Measurements from ENCODE around the gene RTEL1.
A peak's percentile ranks its signal among the peaks of the same experiment; 100 is the strongest.

RTEL1 gene

DNA sequence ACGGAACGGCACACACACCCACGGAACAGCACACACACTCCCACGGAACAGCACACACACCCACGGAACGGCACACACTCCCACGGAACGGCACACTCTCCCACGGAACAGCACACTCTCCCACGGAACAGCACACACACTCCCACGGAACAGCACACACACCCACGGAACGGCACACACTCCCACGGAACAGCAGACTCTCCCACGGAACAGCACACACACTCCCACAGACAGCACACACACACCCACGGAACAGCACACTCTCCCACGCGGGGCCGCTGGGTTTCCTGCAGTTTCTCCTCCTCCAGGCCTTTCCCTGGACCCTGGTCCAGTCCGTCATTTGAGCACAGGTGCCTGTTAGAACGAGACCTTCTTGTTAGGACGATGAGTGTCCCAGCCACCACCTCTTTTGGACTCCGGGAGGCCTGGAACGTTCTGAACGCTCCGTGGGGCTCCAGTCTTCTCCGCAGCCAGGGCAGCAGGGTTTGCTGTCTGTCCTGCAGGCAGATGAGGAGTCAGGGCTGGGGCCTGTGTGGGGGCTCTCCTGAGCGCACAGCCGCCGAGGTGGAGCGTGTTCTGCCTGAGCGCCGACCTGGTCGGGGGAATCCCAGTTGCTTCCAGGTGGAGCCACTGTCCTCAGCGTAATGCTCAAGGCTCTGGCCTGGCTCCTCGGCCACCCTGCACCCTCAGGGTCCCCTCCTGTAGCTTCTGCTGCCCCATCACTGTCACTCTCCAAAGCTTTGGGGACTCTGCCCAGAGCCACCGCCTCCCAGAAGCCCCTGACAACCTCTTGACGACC lies 20.8 kb downstream of the RTEL1 start:
- no peaks in the 10 kb centered on the region for H3K4me1 ChIP-seq (ENCODE audit: control insufficient read depth, insufficient read depth, low read length)
- ChIA-PET POLR2A (no interaction called here), CTCF (no interaction called here)
- H3K9me3 ChIP-seq (ENCODE audit: control insufficient read depth, insufficient read depth, low read depth, low read length), result no peaks in the 10 kb centered on the region
- H3K27ac ChIP-seq (ENCODE audit: extremely low read depth, low read depth, low read length), result no peak overlapping the region
- TF ChIP-seq ZNF341 (tag by site-specific recombination; IDR thresholded peaks at IDR 0.05; ENCODE audit: low read depth) (peak; percentile 43; the same call in 1 of the 2 replicates), ZNF549 (tag by site-specific recombination; IDR thresholded peaks at IDR 0.05) (no peak), EGR2 (tag by site-specific recombination; IDR thresholded peaks at IDR 0.05; ENCODE audit: low read depth) (peak; percentile 95), ZFHX2 (tag by site-specific recombination; conservative IDR thresholded peaks at IDR 0.05) (peak; percentile 94)
- TF ChIP-seq, protein P1, sequence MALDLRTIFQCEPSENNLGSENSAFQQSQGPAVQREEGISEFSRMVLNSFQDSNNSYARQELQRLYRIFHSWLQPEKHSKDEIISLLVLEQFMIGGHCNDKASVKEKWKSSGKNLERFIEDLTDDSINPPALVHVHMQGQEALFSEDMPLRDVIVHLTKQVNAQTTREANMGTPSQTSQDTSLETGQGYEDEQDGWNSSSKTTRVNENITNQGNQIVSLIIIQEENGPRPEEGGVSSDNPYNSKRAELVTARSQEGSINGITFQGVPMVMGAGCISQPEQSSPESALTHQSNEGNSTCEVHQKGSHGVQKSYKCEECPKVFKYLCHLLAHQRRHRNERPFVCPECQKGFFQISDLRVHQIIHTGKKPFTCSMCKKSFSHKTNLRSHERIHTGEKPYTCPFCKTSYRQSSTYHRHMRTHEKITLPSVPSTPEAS (tag by site-specific recombination; IDR thresholded peaks at IDR 0.05), result peak; percentile 81
- peaks cover 8 to 47% of the 10 kb centered on the region in 2 experiments; a peak in 2 of 3 replicates for H3K36me3 ChIP-seq (ENCODE audit: control insufficient read depth in 2 of 2, insufficient read depth in 1 of 2, low read length in 2 of 2)
- no peak overlapping the region for H3K4me3 ChIP-seq (ENCODE audit: low read depth, low read length)

DNA sequence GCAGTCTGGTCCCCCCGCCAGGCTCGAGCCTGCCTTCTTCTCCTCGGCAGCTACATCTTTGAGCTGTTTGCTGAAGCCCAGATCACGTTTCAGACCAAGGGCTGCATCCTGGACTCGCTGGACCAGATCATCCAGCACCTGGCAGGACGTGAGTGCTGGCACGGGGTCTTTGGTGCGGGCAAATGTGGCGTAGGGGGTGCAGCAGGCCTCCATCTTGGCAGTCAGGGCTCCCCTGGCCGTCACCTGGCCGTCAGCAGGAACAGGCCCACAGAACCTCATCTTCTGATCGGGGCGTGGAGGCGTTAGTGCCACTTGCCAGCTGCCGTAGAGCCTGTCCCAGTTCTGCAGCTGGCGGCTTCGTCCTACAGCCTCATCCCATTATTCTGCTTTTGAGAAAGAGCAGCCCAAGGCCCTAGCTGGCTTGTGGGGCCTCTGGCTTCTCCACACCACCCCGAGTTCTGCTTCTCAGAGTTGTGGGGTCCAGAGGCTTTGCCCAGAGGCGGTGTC lies 21.7 kb downstream of the RTEL1 start:
- no peak overlapping the region for H3K4me3 ChIP-seq (ENCODE audit: low read depth, low read length)
- H3K36me3 ChIP-seq (ENCODE audit: control insufficient read depth in 2 of 2, insufficient read depth in 1 of 2, low read length in 2 of 2), result peaks cover 2 to 38% of the 10 kb centered on the region in 2 experiments; a peak in 2 of 3 replicates
- no peak for TF ChIP-seq ZNF184 (tag by site-specific recombination; IDR thresholded peaks at IDR 0.05)
- no peak for TF ChIP-seq ZNF214 (tag by site-specific recombination; IDR thresholded peaks at IDR 0.05; ENCODE audit: borderline replicate concordance)
- TF ChIP-seq ZNF670 (tag by site-specific recombination; IDR thresholded peaks at IDR 0.05; ENCODE audit: low read depth), result no peak
- TF ChIP-seq ZNF16 (tag by site-specific recombination; IDR thresholded peaks at IDR 0.05; ENCODE audit: low read depth), result no peak
- no peak for TF ChIP-seq YY2 (tag by site-specific recombination; IDR thresholded peaks at IDR 0.05)
- TF ChIP-seq ZNF791 (tag by site-specific recombination; IDR thresholded peaks at IDR 0.05), result no peak
- TF ChIP-seq ZNF354C (tag by site-specific recombination; IDR thresholded peaks at IDR 0.05; ENCODE audit: borderline replicate concordance, low read depth), result no peak
- TF ChIP-seq ZNF514 (tag by site-specific recombination; IDR thresholded peaks at IDR 0.05), result no peak
- TF ChIP-seq, protein P2, sequence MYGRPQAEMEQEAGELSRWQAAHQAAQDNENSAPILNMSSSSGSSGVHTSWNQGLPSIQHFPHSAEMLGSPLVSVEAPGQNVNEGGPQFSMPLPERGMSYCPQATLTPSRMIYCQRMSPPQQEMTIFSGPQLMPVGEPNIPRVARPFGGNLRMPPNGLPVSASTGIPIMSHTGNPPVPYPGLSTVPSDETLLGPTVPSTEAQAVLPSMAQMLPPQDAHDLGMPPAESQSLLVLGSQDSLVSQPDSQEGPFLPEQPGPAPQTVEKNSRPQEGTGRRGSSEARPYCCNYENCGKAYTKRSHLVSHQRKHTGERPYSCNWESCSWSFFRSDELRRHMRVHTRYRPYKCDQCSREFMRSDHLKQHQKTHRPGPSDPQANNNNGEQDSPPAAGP (tag by site-specific recombination; IDR thresholded peaks at IDR 0.05), result no peak
- POLR2A ChIA-PET, result no interaction called here
- no peaks in the 10 kb centered on the region for H3K4me1 ChIP-seq (ENCODE audit: control insufficient read depth, insufficient read depth, low read length)
- CTCF ChIA-PET, result no interaction called here
- H3K9me3 ChIP-seq (ENCODE audit: control insufficient read depth, insufficient read depth, low read depth, low read length), result no peaks in the 10 kb centered on the region
- H3K27ac ChIP-seq (ENCODE audit: extremely low read depth, low read depth, low read length), result no peak overlapping the region

DNA sequence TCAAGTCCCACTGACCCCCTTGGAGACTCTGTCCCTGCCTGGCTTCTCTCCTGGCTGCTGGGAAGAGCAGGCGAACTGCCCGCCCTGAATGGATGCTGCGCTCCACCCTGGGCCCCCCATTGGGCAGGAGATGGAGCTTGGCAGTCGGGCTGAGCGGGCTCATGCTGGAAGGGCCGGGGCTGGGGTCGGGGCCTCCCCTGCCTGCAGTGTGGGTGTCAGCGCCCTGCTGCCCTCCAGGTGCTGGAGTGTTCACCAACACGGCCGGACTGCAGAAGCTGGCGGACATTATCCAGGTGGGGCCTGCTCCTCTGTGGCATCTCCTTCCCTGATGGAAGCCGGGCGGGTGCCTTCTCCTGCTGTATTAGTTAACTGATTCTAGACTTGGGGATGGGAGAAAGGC lies 22.3 kb downstream of the RTEL1 start:
- H3K4me3 ChIP-seq (ENCODE audit: low read depth, low read length), result no peak overlapping the region
- CTCF ChIA-PET, result no interaction called here
- no peaks in the 10 kb centered on the region for H3K9me3 ChIP-seq (ENCODE audit: control insufficient read depth, insufficient read depth, low read depth, low read length)
- peaks cover 0 to 36% of the 10 kb centered on the region in 2 experiments; a peak in 2 of 3 replicates for H3K36me3 ChIP-seq (ENCODE audit: control insufficient read depth in 2 of 2, insufficient read depth in 1 of 2, low read length in 2 of 2)
- no peak overlapping the region for H3K27ac ChIP-seq (ENCODE audit: extremely low read depth, low read depth, low read length)
- TF ChIP-seq MZF1 (tag by site-specific recombination; IDR thresholded peaks at IDR 0.05; ENCODE audit: borderline replicate concordance) (no peak), MYNN (tag by site-specific recombination; IDR thresholded peaks at IDR 0.05; ENCODE audit: borderline replicate concordance) (no peak), ZFP3 (tag by site-specific recombination; IDR thresholded peaks at IDR 0.05; ENCODE audit: low read depth) (no peak)
- H3K4me1 ChIP-seq (ENCODE audit: control insufficient read depth, insufficient read depth, low read length), result no peaks in the 10 kb centered on the region
- POLR2A ChIA-PET, result interaction anchor here (3.1 kb wide), 1 partner anchor 22 kb away, joined by 14 read pairs; the partner anchor contains the start of gene RTEL1

All from HEK293 (cell line).